ENCODE measurements around the gene DOCK2. TPM values are rescaled to one million over a fixed set of nuclear protein-coding genes. Genes with fewer than 3 reads are reported as not detected.

The DOCK2 gene
- total RNA-seq, 6 donors from 2014 or later, result 46.7 to 150 (median 73.8) TPM

DNA sequence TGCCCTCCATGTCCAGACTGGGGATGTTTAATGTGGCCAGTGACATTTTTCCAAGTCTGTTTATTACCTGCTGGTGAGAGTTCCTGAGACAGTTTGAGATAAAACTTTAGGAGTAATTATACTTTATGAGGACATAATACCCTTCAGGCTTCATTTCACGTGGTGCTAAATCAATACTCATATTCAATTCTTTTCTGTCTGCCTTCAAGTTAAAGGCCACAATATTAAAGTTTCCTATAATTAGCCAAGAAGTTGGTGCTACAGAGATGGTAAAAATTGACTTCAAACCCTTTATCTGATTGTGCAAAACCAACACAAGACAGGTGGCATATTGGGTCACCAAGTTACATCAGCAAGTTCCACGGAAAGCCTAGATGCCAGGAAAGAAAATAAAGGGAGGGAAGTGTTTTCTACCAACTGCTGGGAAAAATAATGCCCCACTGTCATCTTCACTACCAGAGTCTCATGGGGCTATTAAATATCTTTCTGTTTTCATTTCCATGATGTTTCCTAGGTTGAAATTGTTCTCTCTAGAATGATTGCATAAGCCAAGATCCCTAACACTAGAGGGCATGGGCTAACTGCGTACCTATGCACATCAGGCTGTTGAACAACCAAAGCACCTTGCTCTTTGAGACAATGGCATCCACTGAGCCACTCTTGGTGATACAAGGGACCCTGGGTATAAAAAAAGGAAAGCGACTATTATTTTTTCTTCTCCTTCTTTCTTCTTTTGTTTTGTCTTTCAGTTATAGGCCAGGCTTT, 274.6 kb downstream of the DOCK2 start:
- no peaks in the 10 kb centered on the region for H3K36me3 ChIP-seq
- 80 to 88% methylated on average over 4 of the region's 4 CpGs for WGBS, 2 donors
- H3K4me3 ChIP-seq, result no peak overlapping the region
- no peaks in the 10 kb centered on the region for H3K27me3 ChIP-seq
- TF ChIP-seq EP300 (IDR thresholded peaks at IDR 0.05) (no peak), POLR2AphosphoS5 (IDR thresholded peaks at IDR 0.05) (no peak), POLR2A (IDR thresholded peaks at IDR 0.05) (no peak)
- TF ChIP-seq, protein P1, sequence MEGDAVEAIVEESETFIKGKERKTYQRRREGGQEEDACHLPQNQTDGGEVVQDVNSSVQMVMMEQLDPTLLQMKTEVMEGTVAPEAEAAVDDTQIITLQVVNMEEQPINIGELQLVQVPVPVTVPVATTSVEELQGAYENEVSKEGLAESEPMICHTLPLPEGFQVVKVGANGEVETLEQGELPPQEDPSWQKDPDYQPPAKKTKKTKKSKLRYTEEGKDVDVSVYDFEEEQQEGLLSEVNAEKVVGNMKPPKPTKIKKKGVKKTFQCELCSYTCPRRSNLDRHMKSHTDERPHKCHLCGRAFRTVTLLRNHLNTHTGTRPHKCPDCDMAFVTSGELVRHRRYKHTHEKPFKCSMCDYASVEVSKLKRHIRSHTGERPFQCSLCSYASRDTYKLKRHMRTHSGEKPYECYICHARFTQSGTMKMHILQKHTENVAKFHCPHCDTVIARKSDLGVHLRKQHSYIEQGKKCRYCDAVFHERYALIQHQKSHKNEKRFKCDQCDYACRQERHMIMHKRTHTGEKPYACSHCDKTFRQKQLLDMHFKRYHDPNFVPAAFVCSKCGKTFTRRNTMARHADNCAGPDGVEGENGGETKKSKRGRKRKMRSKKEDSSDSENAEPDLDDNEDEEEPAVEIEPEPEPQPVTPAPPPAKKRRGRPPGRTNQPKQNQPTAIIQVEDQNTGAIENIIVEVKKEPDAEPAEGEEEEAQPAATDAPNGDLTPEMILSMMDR (IDR thresholded peaks at IDR 0.05), result no peak
- DNase-seq (no peak), ATAC-seq (ENCODE audit: low FRiP score in 2 of 2) (no peak)
- no peaks in the 10 kb centered on the region for H3K9me3 ChIP-seq
- no peak overlapping the region for H3K27ac ChIP-seq
- H3K4me1 ChIP-seq, result no peaks in the 10 kb centered on the region

GRCh38 chr5:169913479-169913878, 276.4 kb downstream of the DOCK2 start:
- TF ChIP-seq, protein P1 (IDR thresholded peaks at IDR 0.05), result no peak
- TF ChIP-seq POLR2A (IDR thresholded peaks at IDR 0.05) (no peak), POLR2AphosphoS5 (IDR thresholded peaks at IDR 0.05) (no peak), EP300 (IDR thresholded peaks at IDR 0.05) (no peak)
- H3K36me3 ChIP-seq, result no peaks in the 10 kb centered on the region
- H3K27me3 ChIP-seq, result no peaks in the 10 kb centered on the region
- no peaks in the 10 kb centered on the region for H3K4me1 ChIP-seq
- no peak for ATAC-seq (ENCODE audit: low FRiP score in 2 of 2)
- no peak for DNase-seq
- WGBS, 2 donors, result 81 to 85% methylated on average over 2 of the region's 2 CpGs
- no peak overlapping the region for H3K27ac ChIP-seq
- H3K9me3 ChIP-seq, result no peaks in the 10 kb centered on the region
- no peak overlapping the region for H3K4me3 ChIP-seq

DNA sequence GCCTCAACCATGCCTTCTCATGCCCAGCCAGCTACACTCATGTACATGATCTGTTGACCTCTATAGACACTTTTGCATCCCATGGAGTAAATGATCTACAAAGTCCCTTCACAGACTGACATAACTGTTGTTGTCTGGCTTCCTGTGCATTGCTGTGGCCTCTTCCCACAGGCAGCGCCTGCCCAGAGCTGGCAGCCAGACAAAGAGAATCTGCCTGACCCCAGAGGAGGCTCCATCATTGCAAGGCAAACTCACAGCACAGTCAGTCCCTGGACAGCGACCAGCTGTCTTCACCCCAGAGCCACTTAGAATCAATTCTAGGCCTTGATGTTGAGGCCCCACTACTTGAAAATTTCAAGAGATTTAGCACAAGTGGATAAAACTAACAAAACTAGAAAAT, 277.7 kb downstream of the DOCK2 start:
- H3K4me1 ChIP-seq, result no peaks in the 10 kb centered on the region
- 32 to 42% methylated on average over 1 to 2 of the region's 2 CpGs for WGBS, 2 donors
- H3K27ac ChIP-seq, result no peak overlapping the region
- ATAC-seq (ENCODE audit: low FRiP score in 2 of 2) (peak in 1 of 2 donors; percentile 23), DNase-seq (no peak)
- no peak overlapping the region for H3K4me3 ChIP-seq
- TF ChIP-seq, protein P1 (IDR thresholded peaks at IDR 0.05), result no peak
- TF ChIP-seq POLR2AphosphoS5 (IDR thresholded peaks at IDR 0.05), result no peak
- TF ChIP-seq EP300 (IDR thresholded peaks at IDR 0.05), result no peak
- no peak for TF ChIP-seq POLR2A (IDR thresholded peaks at IDR 0.05)
- no peaks in the 10 kb centered on the region for H3K36me3 ChIP-seq
- H3K27me3 ChIP-seq, result no peaks in the 10 kb centered on the region
- no peaks in the 10 kb centered on the region for H3K9me3 ChIP-seq

GRCh38 chr5:169917500-169917899, 280.4 kb downstream of the DOCK2 start:
- WGBS, 2 donors, result 87 to 91% methylated on average over 2 of the region's 2 CpGs
- no peaks in the 10 kb centered on the region for H3K4me1 ChIP-seq
- no peak for DNase-seq

More at GRCh38 chr5:169917500-169917899, 280.4 kb downstream of the DOCK2 start:
- no peaks in the 10 kb centered on the region for H3K36me3 ChIP-seq
- ATAC-seq (ENCODE audit: low FRiP score in 2 of 2), result no peak
- H3K27me3 ChIP-seq, result no peaks in the 10 kb centered on the region
- H3K9me3 ChIP-seq, result no peaks in the 10 kb centered on the region
- TF ChIP-seq, protein P1 (IDR thresholded peaks at IDR 0.05), result no peak
- TF ChIP-seq POLR2A (IDR thresholded peaks at IDR 0.05) (no peak), EP300 (IDR thresholded peaks at IDR 0.05) (no peak), POLR2AphosphoS5 (IDR thresholded peaks at IDR 0.05) (no peak)
- no peak overlapping the region for H3K4me3 ChIP-seq
- no peak overlapping the region for H3K27ac ChIP-seq

Data from upper lobe of left lung (tissue), 6 donors.